ENCODE measurements around the gene TPST1.
"Not testable (repeated sequence)": the region's sequence is repeated elsewhere in the genome, so short reads cannot be mapped to it uniquely, and the experiment has no call there.

The TPST1 gene

DNA sequence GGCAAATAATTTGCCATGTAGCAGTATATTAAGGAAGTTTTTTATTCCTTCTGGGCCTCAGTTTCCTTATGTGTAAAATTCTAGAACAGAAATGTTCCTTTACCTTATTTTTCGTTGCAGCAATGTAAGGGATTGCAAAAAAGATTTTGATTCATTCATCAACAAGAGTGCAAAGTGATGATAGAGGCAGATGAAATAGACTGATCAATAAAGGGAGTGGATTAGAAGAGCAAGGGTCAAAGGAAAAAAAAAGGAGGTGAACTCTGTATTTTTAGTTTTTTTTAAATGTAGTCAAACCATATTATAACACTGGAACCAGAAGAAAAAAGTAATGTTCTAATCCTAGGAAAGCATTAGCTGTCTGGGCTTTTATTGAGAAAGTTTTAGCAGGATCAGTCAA is 14.7 kb downstream of the TPST1 start:
- TF ChIP-seq, protein P1, sequence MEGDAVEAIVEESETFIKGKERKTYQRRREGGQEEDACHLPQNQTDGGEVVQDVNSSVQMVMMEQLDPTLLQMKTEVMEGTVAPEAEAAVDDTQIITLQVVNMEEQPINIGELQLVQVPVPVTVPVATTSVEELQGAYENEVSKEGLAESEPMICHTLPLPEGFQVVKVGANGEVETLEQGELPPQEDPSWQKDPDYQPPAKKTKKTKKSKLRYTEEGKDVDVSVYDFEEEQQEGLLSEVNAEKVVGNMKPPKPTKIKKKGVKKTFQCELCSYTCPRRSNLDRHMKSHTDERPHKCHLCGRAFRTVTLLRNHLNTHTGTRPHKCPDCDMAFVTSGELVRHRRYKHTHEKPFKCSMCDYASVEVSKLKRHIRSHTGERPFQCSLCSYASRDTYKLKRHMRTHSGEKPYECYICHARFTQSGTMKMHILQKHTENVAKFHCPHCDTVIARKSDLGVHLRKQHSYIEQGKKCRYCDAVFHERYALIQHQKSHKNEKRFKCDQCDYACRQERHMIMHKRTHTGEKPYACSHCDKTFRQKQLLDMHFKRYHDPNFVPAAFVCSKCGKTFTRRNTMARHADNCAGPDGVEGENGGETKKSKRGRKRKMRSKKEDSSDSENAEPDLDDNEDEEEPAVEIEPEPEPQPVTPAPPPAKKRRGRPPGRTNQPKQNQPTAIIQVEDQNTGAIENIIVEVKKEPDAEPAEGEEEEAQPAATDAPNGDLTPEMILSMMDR (IDR thresholded peaks at IDR 0.05; ENCODE audit: low read depth, low read length, missing control alignments): no peak
- Histone ChIP-seq H3K27ac (no peak overlapping the region), H3K27me3 (replicated peaks) (no peaks in the 10 kb centered on the region), H3K4me3 (ENCODE audit: low read depth, low read length) (no peak overlapping the region), H3K36me3 (replicated peaks) (no peaks in the 10 kb centered on the region)
- no peak for DNase-seq
- in situ Hi-C loops (cut with HindIII; ENCODE audit: low pct_ligation_motif_present, low sequenced_read_pairs): no loop called here

DNA sequence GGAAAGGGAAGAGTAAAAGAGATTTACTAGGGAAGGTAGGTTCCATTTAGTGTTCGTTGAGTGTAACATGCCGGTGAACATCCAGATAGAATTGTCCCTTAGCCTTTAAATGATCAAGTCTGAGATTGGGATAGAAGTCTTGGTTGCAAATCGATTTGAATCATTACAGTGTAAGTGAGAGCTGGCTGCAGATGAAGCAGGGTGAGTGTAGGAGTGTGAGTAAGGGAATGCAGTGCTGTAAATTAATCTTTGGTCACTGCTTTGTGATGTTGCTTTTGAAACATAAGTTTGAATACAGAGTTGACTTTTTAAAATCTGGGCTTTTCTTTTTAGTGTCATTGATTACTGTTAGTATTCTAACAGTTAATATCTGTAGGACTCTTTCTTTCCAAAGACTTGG is 16.3 kb downstream of the TPST1 start:
- no peaks in the 10 kb centered on the region for H3K27me3 ChIP-seq (replicated peaks)
- no peak overlapping the region for H3K4me3 ChIP-seq (ENCODE audit: low read depth, low read length)
- in situ Hi-C loops (cut with HindIII; ENCODE audit: low pct_ligation_motif_present, low sequenced_read_pairs): no loop called here
- no peak for DNase-seq
- H3K27ac ChIP-seq: no peak overlapping the region
- TF ChIP-seq, protein P1 (IDR thresholded peaks at IDR 0.05; ENCODE audit: low read depth, low read length, missing control alignments): no peak
- no peaks in the 10 kb centered on the region for H3K36me3 ChIP-seq (replicated peaks)

DNA sequence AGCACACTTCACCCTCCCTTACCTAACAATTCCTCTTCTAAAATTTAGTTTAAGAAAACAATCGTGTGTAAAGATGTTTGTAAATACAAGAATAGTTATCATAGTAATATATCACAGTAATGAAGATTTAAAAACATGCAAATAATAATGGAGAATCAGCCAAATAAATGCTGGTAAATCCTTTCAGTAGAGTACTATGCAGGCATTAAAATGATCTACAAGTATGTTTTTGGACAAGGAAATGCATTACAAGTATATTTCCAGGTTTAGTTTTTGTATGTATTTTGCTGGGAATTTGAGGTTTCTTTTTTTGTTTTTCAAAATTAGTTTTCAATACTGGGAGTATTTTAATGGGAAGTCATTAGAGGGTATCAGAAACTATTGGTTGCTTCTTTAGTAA is 22.7 kb downstream of the TPST1 start:
- H3K36me3 ChIP-seq (replicated peaks): no peaks in the 10 kb centered on the region
- TF ChIP-seq, protein P1 (IDR thresholded peaks at IDR 0.05; ENCODE audit: low read depth, low read length, missing control alignments): no peak
- no peak overlapping the region for H3K27ac ChIP-seq
- H3K27me3 ChIP-seq (replicated peaks): no peaks in the 10 kb centered on the region
- in situ Hi-C loops (cut with HindIII; ENCODE audit: low pct_ligation_motif_present, low sequenced_read_pairs): no loop called here
- H3K4me3 ChIP-seq (ENCODE audit: low read depth, low read length): no peak overlapping the region
- no peak for DNase-seq

DNA sequence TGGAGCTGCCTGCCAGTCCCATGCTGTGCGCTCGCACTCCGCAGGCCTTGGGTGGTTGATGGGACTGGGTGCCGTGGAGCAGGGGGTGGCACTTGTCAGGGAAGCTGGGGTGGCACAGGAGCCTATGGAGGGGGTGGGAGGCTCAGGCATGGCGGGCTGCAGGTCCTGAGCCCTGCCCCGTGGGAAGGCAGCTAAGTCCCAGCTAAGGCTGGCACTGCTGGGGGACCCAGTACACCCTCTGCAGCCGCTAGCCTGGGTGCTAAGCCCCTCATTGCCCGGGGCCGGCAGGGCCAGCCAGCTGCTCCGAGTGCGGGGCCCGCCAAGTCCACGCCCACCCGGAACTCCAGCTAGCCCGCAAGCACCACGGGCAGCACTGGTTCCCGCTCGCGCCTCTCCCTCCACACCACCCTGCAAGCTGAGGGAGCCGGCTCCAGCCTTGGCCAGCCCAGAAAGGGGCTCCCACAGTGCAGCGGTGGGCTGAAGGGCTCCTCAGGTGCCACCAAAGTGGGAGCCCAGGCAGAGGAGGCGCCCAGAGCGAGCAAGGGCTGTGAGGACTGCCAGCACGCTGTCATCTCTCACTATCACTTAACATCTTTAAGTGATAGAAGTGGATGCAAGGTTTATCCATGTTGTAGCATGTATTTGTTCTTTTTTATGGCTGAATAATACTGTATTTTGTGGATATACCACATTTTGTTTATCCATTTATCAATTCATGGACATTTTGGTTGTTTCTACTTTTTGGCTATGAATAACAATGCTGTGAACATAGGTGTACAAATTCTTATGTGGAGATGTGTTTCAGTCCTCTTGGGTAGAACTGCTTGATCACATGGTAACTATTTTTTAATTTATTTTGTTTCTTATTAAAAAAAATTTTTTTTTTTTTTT is 26.4 kb downstream of the TPST1 start:
- in situ Hi-C loops (cut with HindIII; ENCODE audit: low pct_ligation_motif_present, low sequenced_read_pairs); DNase-seq: not testable (repeated sequence)

DNA sequence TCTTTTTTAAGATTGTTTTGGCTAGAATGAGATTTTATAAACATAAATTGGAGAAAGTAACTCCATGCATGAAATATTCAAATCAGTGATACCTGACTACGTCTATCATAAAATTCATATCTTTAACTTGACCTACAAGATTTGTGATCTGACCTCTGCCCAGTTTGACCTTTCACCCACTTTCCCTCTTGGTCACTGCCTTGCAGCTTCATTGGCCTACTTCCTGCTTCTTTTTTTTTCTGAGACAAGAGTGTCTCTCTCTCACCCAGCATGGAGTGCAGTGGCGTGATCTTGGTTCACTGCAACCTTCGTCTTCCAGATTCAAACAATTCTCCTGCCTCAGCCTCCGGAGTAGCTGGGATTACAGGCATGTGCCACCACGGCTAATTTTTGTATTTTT is 28.5 kb downstream of the TPST1 start:
- in situ Hi-C loops (cut with HindIII; ENCODE audit: low pct_ligation_motif_present, low sequenced_read_pairs): no loop called here
- Histone ChIP-seq H3K4me3 (ENCODE audit: low read depth, low read length) (no peak overlapping the region), H3K36me3 (replicated peaks) (no peaks in the 10 kb centered on the region), H3K27me3 (replicated peaks) (no peaks in the 10 kb centered on the region), H3K27ac (no peak overlapping the region)
- DNase-seq: no peak
- TF ChIP-seq, protein P1 (IDR thresholded peaks at IDR 0.05; ENCODE audit: low read depth, low read length, missing control alignments): no peak

More for the DNA sequence above, 26.4 kb downstream of the TPST1 start:
- H3K36me3 ChIP-seq (replicated peaks); H3K27ac ChIP-seq; H3K27me3 ChIP-seq (replicated peaks); H3K4me3 ChIP-seq (ENCODE audit: low read depth, low read length): not testable (repeated sequence)

DNA sequence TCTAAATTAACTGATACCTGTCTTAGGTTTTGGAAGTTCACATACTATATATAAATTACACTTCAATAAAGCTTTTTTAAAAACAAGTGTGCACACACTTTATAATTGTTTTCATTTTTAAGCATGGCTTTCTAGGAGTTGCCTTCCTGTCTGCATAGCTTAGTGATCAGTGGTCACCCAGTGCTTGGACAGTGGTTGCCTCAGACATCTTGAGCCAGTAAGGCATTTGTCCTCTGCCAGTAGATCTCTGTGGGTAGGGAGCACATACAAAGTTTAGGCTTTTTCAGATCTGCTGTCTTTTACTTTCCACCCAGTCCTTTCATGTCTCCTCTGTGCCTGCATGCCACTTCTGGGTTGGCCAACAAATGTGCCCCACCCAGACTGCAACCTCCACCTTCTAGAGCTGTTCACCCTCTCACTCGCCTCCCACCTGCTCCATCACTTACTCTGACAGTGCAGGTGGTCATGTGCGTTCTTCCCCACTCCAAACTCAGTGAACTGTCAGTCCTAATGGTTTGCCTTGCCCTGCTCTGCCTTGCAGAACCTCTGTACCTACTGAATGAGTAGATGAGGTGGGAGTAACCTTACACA is 31.7 kb downstream of the TPST1 start:
- DNase-seq: no peak
- Histone ChIP-seq H3K27me3 (replicated peaks) (no peaks in the 10 kb centered on the region), H3K4me3 (ENCODE audit: low read depth, low read length) (no peak overlapping the region), H3K36me3 (replicated peaks) (no peaks in the 10 kb centered on the region), H3K27ac (no peak overlapping the region)
- in situ Hi-C loops (cut with HindIII; ENCODE audit: low pct_ligation_motif_present, low sequenced_read_pairs): no loop called here
- TF ChIP-seq, protein P1 (IDR thresholded peaks at IDR 0.05; ENCODE audit: low read depth, low read length, missing control alignments): no peak
